SK-N-SH (cell line): ENCODE measurements around the gene CADPS2. TPM values are rescaled to one million over a fixed set of nuclear protein-coding genes. Genes with fewer than 3 reads are reported as not detected.

Source experiments
- CTCF ChIA-PET: fragments of 300-600, 350-600 bp; formaldehyde crosslinking; extraction: SDS; loops from one replicate; lab custom pipeline; 2021; lab: Yijun Ruan, JAX
- POLR2A ChIA-PET: fragments of 350-600 bp; sonication (Branson Sonifier 250); formaldehyde crosslinking; extraction: SDS; loops from one replicate; lab custom pipeline; 2020; ENCODE audit warnings: antibody characterized with exemption, inconsistent platforms; lab: Yijun Ruan, JAX
- DNase-seq: peaks from one replicate; pipeline ENCODE4 v3.0.0; 2012
- H2AFZ ChIP-seq: fragments of 200-600 bp; sonication (generic); 2 replicates; pipeline ENCODE4 v1.8.1; 2016; ENCODE audit warnings: antibody characterized with exemption, mild to moderate bottlenecking, low read depth
- H3F3A ChIP-seq: fragments of 200-600 bp; sonication (generic); replicated peaks from 2 replicates; pipeline ENCODE3; 2016; ENCODE audit warnings: antibody characterized with exemption, mild to moderate bottlenecking; ENCODE audit not compliant: insufficient read depth
- H3K27ac ChIP-seq, 2 experiments: fragments of 200-500 bp in 1 of 2; fragments of 200-600 bp in 1 of 2; sonication (Bioruptor generic) in 1 of 2; sonication (generic), shearing (Covaris generic) in 1 of 2; 2 replicates each; pipeline versions ENCODE4 v1.5.1 to v1.6.1; 2014 to 2016; ENCODE audit warnings: low read depth in 2 of 2, inconsistent platforms in 1 of 2, low read length in 1 of 2, mild to moderate bottlenecking in 1 of 2, mixed read lengths in 1 of 2
- H3K27me3 ChIP-seq: fragments of 200-600 bp; sonication (generic), shearing (Covaris generic); 2 replicates; pipeline ENCODE4 v1.6.1; 2016; ENCODE audit warnings: mixed run types; ENCODE audit not compliant: insufficient read depth
- H3K36me3 ChIP-seq, 2 experiments: fragments of 200-500 bp in 1 of 2; fragments of 200-600 bp in 1 of 2; sonication (Bioruptor generic) in 1 of 2; sonication (generic) in 1 of 2; replicated peaks in 1 of 2; 2 replicates each; pipeline versions ENCODE3 to v1.5.1; 2014 to 2016; ENCODE audit warnings: low read length in 1 of 2, mild to moderate bottlenecking in 1 of 2; ENCODE audit not compliant: insufficient read depth in 2 of 2, control insufficient read depth in 1 of 2
- H3K4me1 ChIP-seq, 2 experiments: fragments of 200-500 bp in 1 of 2; fragments of 200-600 bp in 1 of 2; sonication (Bioruptor generic) in 1 of 2; sonication (generic), shearing (Covaris generic) in 1 of 2; 2 replicates each; pipeline versions ENCODE4 v1.5.1 to v1.6.1; 2014 to 2016; ENCODE audit warnings: low read depth in 1 of 2, low read length in 1 of 2, mixed run types in 1 of 2; ENCODE audit not compliant: insufficient read depth in 2 of 2, control insufficient read depth in 1 of 2
- H3K4me2 ChIP-seq: fragments of 200-600 bp; sonication (generic), shearing (Covaris generic); 2 replicates; pipeline ENCODE4 v1.6.1; 2017; ENCODE audit warnings: mixed run types
- H3K4me3 ChIP-seq, 2 experiments: fragments of 200-500 bp in 1 of 2; fragments of 200-600 bp in 1 of 2; sonication (Bioruptor generic) in 1 of 2; sonication (generic), shearing (Covaris generic) in 1 of 2; 2 replicates each; pipeline versions ENCODE4 v1.5.1 to v1.8.1; 2014 to 2016; ENCODE audit warnings: low read depth in 2 of 2, inconsistent platforms in 1 of 2, low read length in 1 of 2, mild to moderate bottlenecking in 1 of 2, mixed read lengths in 1 of 2, moderate library complexity in 1 of 2
- H3K79me2 ChIP-seq: fragments of 200-600 bp; sonication (generic); 2 replicates; pipeline ENCODE4 v1.8.1; 2017; ENCODE audit warnings: mild to moderate bottlenecking; ENCODE audit not compliant: insufficient read depth
- H3K9ac ChIP-seq: fragments of 200-600 bp; sonication (generic); 2 replicates; pipeline ENCODE4 v1.6.1; 2017; ENCODE audit warnings: mixed run types
- H3K9me2 ChIP-seq: fragments of 200-600 bp; sonication (generic); 2 replicates; pipeline ENCODE4 v1.6.1; 2017; ENCODE audit warnings: mixed run types
- H3K9me3 ChIP-seq: fragments of 200-600 bp; sonication (generic); 2 replicates; pipeline ENCODE4 v1.6.1; 2017; ENCODE audit warnings: mixed run types, mild to moderate bottlenecking, moderate library complexity
- H4K20me1 ChIP-seq: fragments of 200-600 bp; sonication (generic); 2 replicates; pipeline ENCODE4 v1.6.1; 2017; ENCODE audit warnings: mild to moderate bottlenecking, mixed run types; ENCODE audit not compliant: insufficient read depth
- CTCF ChIP-seq: fragments of 200-600 bp; sonication (generic); IDR thresholded peaks from 2 replicates; pipeline ENCODE4 v1.6.1; 2017; ENCODE audit warnings: antibody characterized with exemption, mild to moderate bottlenecking, moderate library complexity
- ELF1 ChIP-seq: IDR thresholded peaks from 2 replicates; pipeline ENCODE4 v1.4.0; 2012
- FOSL2 ChIP-seq: IDR thresholded peaks from 2 replicates; pipeline ENCODE4 v1.4.0; 2012; ENCODE audit warnings: low read depth, mild to moderate bottlenecking, moderate library complexity, borderline replicate concordance
- FOXJ3 ChIP-seq: sonication (generic); formaldehyde crosslinking; IDR thresholded peaks from 2 replicates; pipeline ENCODE4 v1.5.1; 2020; ENCODE audit warnings: mild to moderate bottlenecking, missing genetic modification reagents
- GABPA ChIP-seq: IDR thresholded peaks from 2 replicates; pipeline ENCODE4 v1.4.0; 2012; ENCODE audit warnings: low read depth, mild to moderate bottlenecking
- MEF2A ChIP-seq: IDR thresholded peaks from 2 replicates; pipeline ENCODE4 v1.4.0; 2012; ENCODE audit warnings: low read depth, borderline replicate concordance
- PBX3 ChIP-seq: IDR thresholded peaks from 2 replicates; pipeline ENCODE4; 2012
- RAD21 ChIP-seq: IDR thresholded peaks from 2 replicates; pipeline ENCODE4 v1.6.1; 2012; ENCODE audit warnings: mild to moderate bottlenecking, low read length
- RCOR1 ChIP-seq: fragments of 150-350 bp; IDR thresholded peaks from 2 replicates; pipeline ENCODE4 v1.6.1; 2017; ENCODE audit warnings: antibody characterized with exemption, low read length
- REST ChIP-seq: IDR thresholded peaks from 2 replicates; pipeline ENCODE4 v1.6.1; 2012; ENCODE audit warnings: mild to moderate bottlenecking, low read depth, low read length, moderate library complexity
- RFX5 ChIP-seq: IDR thresholded peaks from 2 replicates; pipeline ENCODE4 v1.6.1; 2012; ENCODE audit warnings: mild to moderate bottlenecking, improper control_type of control experiment, low read length
- TAF1 ChIP-seq: IDR thresholded peaks from 2 replicates; pipeline ENCODE4 v1.6.1; 2012; ENCODE audit warnings: low read depth, mild to moderate bottlenecking, low read length, moderate library complexity, borderline replicate concordance
- USF1 ChIP-seq: IDR thresholded peaks from 2 replicates; pipeline ENCODE4 v1.4.0; 2012; ENCODE audit warnings: low read depth, borderline replicate concordance
- ZBTB33 ChIP-seq: IDR thresholded peaks from 2 replicates; pipeline ENCODE4 v1.4.0; 2012; ENCODE audit warnings: low read depth, borderline replicate concordance
- WGBS: methylation state at CpG from one replicate; pipeline ENCODE4 v1.1.6; 2017; ENCODE audit warnings: low lambda C conversion rate; 5-methylcytosine and 5-hydroxymethylcytosine counted together
- polyA plus RNA-seq, 3 experiments: library from polyadenylated mRNA; depleted of rRNA; stranded (reverse); fragments of >200 nt; gene quantifications; 2 replicates each; pipeline ENCODE4 v1.2.3, GENCODE V29; 2012

The CADPS2 gene
- polyA plus RNA-seq, 1 of the 3 experiments (the other 2 are of a cell fraction), result 0.05 TPM

- no peaks in the 10 kb centered on the region for H3K79me2 ChIP-seq
- H3F3A ChIP-seq, result no peaks in the 10 kb centered on the region
- POLR2A ChIA-PET, result no interaction called here
- no peaks in the 10 kb centered on the region for H4K20me1 ChIP-seq
- DNase-seq, result no peak
- H3K9me2 ChIP-seq, result no peaks in the 10 kb centered on the region
- no peaks in the 10 kb centered on the region for H3K36me3 ChIP-seq
- H3K4me3 ChIP-seq, result no peak overlapping the region
- H3K4me2 ChIP-seq, result no peak overlapping the region
- TF ChIP-seq ELF1 (no peak), REST (no peak), FOXJ3 (CRISPR knock-in tag) (no peak), CTCF (no peak), USF1 (no peak), RAD21 (no peak), PBX3 (no peak), TAF1 (no peak), MEF2A (no peak), ZBTB33 (no peak), RFX5 (no peak), FOSL2 (no peak), RCOR1 (no peak), GABPA (no peak)
- H3K4me1 ChIP-seq, result no peaks in the 10 kb centered on the region
- CTCF ChIA-PET, result no interaction called here
- H3K9ac ChIP-seq, result no peak overlapping the region
- H3K27ac ChIP-seq, result no peak overlapping the region
- WGBS, result 0% methylated on average over 1 of the region's 1 CpG
- H3K27me3 ChIP-seq, result no peaks in the 10 kb centered on the region
- H2AFZ ChIP-seq, result no peak overlapping the region
- no peaks in the 10 kb centered on the region for H3K9me3 ChIP-seq
These were observed 473.4 kb downstream of the CADPS2 start for GRCh38 chr7:122412883-122413282.
